ENCODE data around the gene CELF1. TPM values are rescaled to one million over a fixed set of nuclear protein-coding genes. Genes with fewer than 3 reads are reported as not detected.
A peak's percentile ranks its signal among the peaks of the same experiment; 100 is the strongest.

Gene CELF1
- total and polyA plus RNA-seq, 2 of the 13 experiments (the other 11 are each of a cell fraction or from before 2014, with no cell fraction given), result 69.0 to 80.1 TPM

GRCh38 chr11:47587723-47588326 lies 34.9 kb upstream of the CELF1 start (continued):
- peak; percentile 59; the same call in 1 of the 2 replicates for TF ChIP-seq PAXIP1 (CRISPR knock-in tag; conservative IDR thresholded peaks at IDR 0.05)
- TF ChIP-seq ZBTB34 (CRISPR knock-in tag; IDR thresholded peaks at IDR 0.05), result no peak
- no peak for TF ChIP-seq TRIM22 (IDR thresholded peaks at IDR 0.05)
- peak; percentile 15 for TF ChIP-seq ZNF781 (CRISPR knock-in tag; IDR thresholded peaks at IDR 0.05; ENCODE audit: borderline replicate concordance, not compliant biosample characterization)
- TF ChIP-seq HOXA5 (CRISPR knock-in tag; IDR thresholded peaks at IDR 0.05), result peak; percentile 70; the same call in 1 of the 2 replicates
- no peak for TF ChIP-seq RFX3 (CRISPR knock-in tag; IDR thresholded peaks at IDR 0.05)
- TF ChIP-seq ZNF446 (CRISPR knock-in tag; IDR thresholded peaks at IDR 0.05), result no peak
- TF ChIP-seq ATF7-NPFF (CRISPR knock-in tag; IDR thresholded peaks at IDR 0.05; ENCODE audit: low read depth), result peak; percentile 67; the same call in 1 of the 2 replicates
- TF ChIP-seq ARNTL (CRISPR knock-in tag; IDR thresholded peaks at IDR 0.05), result 0 out of 2 replicates have a peak, but pooled peaks have one; percentile 58
- TF ChIP-seq RFX5 (IDR thresholded peaks at IDR 0.05; ENCODE audit: low read depth, low read length), result no peak
- TF ChIP-seq ZNF546 (CRISPR knock-in tag; conservative IDR thresholded peaks at IDR 0.05), result 0 out of 2 replicates have a peak, but pooled peaks have one; percentile 58
- no peak for TF ChIP-seq SP1 (IDR thresholded peaks at IDR 0.05)
- no peak for TF ChIP-seq SP1 (CRISPR knock-in tag; IDR thresholded peaks at IDR 0.05)
- no peak for TF ChIP-seq CENPX (CRISPR knock-in tag; IDR thresholded peaks at IDR 0.05)
- no peak for TF ChIP-seq NPAS2 (CRISPR knock-in tag; IDR thresholded peaks at IDR 0.05; ENCODE audit: borderline replicate concordance)
- TF ChIP-seq NCOA1 (CRISPR knock-in tag; IDR thresholded peaks at IDR 0.05), result no peak
- TF ChIP-seq ZNF292 (CRISPR knock-in tag; IDR thresholded peaks at IDR 0.05; ENCODE audit: borderline replicate concordance, low read depth), result peak; percentile 50; the same call in 1 of the 2 replicates
- TF ChIP-seq PLRG1 (conservative IDR thresholded peaks at IDR 0.05), result no peak
- no peak for TF ChIP-seq ZNF605 (CRISPR knock-in tag; IDR thresholded peaks at IDR 0.05)
- no peak for TF ChIP-seq TRAFD1 (CRISPR knock-in tag; IDR thresholded peaks at IDR 0.05; ENCODE audit: borderline replicate concordance)
- 0 out of 2 replicates have a peak, but pooled peaks have one; percentile 54 for TF ChIP-seq ZNF572 (CRISPR knock-in tag; IDR thresholded peaks at IDR 0.05)
- TF ChIP-seq ZNF879 (CRISPR knock-in tag; IDR thresholded peaks at IDR 0.05), result 0 out of 2 replicates have a peak, but pooled peaks have one; percentile 45
- 0 out of 2 replicates have a peak, but pooled peaks have one; percentile 28 for TF ChIP-seq ZNF563 (CRISPR knock-in tag; IDR thresholded peaks at IDR 0.05)
- TF ChIP-seq RBFOX2 (IDR thresholded peaks at IDR 0.05; ENCODE audit: low read depth, low read length), result peak; percentile 52; the same call in 1 of the 2 replicates
